Astrocyte (in vitro differentiated cells and primary cell): ENCODE data around the gene PLSCR1. TPM values are rescaled to one million over a fixed set of nuclear protein-coding genes. Genes with fewer than 3 reads are reported as not detected.

Experiments
- DNase-seq: peaks from one replicate; pipeline ENCODE4 v3.0.0-alpha.2; 2010; ENCODE audit warnings: low read depth
- FAIRE-seq: peaks from 2 replicates; lab custom pipeline; 2011; peaks lifted over from hg19 to GRCh38; lab: Jason Lieb, UNC
- H2AFZ ChIP-seq: 2 replicates; pipeline ENCODE4 v1.6.0; 2012; ENCODE audit warnings: low read depth, low read length, inconsistent platforms
- H3K27ac ChIP-seq: 2 replicates; pipeline ENCODE4 v1.5.1; 2011; ENCODE audit warnings: low read depth, low read length, inconsistent platforms
- H3K27me3 ChIP-seq: 2 replicates; pipeline ENCODE4 v1.6.0; 2011; ENCODE audit warnings: low read length, inconsistent platforms; ENCODE audit not compliant: insufficient read depth
- H3K36me3 ChIP-seq: 2 replicates; pipeline ENCODE4 v1.5.1; 2011; ENCODE audit warnings: low read length, inconsistent platforms; ENCODE audit not compliant: insufficient read depth
- H3K4me1 ChIP-seq: 2 replicates; pipeline ENCODE4 v1.5.1; 2011; ENCODE audit warnings: low read length, inconsistent platforms; ENCODE audit not compliant: insufficient read depth
- H3K4me2 ChIP-seq: 2 replicates; pipeline ENCODE4 v1.6.0; 2012; ENCODE audit warnings: low read length, inconsistent platforms
- H3K4me3 ChIP-seq: 2 replicates; pipeline ENCODE4 v1.5.1; 2011; ENCODE audit warnings: low read depth, mild to moderate bottlenecking, low read length, inconsistent platforms; ENCODE audit not compliant: insufficient read depth
- H3K79me2 ChIP-seq: 2 replicates; pipeline ENCODE4 v1.6.0; 2012; ENCODE audit warnings: mild to moderate bottlenecking, low read length, inconsistent platforms; ENCODE audit not compliant: insufficient read depth
- H3K9ac ChIP-seq: 2 replicates; pipeline ENCODE4 v1.6.0; 2012; ENCODE audit warnings: mild to moderate bottlenecking, low read length, inconsistent platforms
- H3K9me3 ChIP-seq: 2 replicates; pipeline ENCODE4 v1.5.1; 2012; ENCODE audit warnings: low read depth, mild to moderate bottlenecking, low read length, inconsistent platforms; ENCODE audit not compliant: insufficient read depth
- H4K20me1 ChIP-seq: 2 replicates; pipeline ENCODE4 v1.6.0; 2012; ENCODE audit warnings: low read length, inconsistent platforms; ENCODE audit not compliant: insufficient read depth
- H3K27ac Mint-ChIP-seq: one replicate; pipeline ENCODE4 v1.8.0; 2021; ENCODE audit warnings: mild to moderate bottlenecking, mixed read lengths; ENCODE audit not compliant: unreplicated experiment
- H3K27me3 Mint-ChIP-seq: one replicate; pipeline ENCODE4 v1.8.0; 2021; ENCODE audit warnings: low read depth, mixed read lengths; ENCODE audit not compliant: unreplicated experiment
- H3K36me3 Mint-ChIP-seq: one replicate; pipeline ENCODE4 v1.8.0; 2021; ENCODE audit warnings: low read depth, mixed read lengths; ENCODE audit not compliant: unreplicated experiment
- H3K4me1 Mint-ChIP-seq: one replicate; pipeline ENCODE4 v1.8.0; 2021; ENCODE audit warnings: low read depth, mixed read lengths; ENCODE audit not compliant: unreplicated experiment
- H3K4me3 Mint-ChIP-seq: one replicate; pipeline ENCODE4 v1.8.0; 2021; ENCODE audit warnings: mild to moderate bottlenecking, moderate library complexity, mixed read lengths; ENCODE audit not compliant: unreplicated experiment
- H3K9me3 Mint-ChIP-seq: one replicate; pipeline ENCODE4 v1.8.0; 2021; ENCODE audit warnings: mild to moderate bottlenecking, mixed read lengths; ENCODE audit not compliant: unreplicated experiment
- EZH2 ChIP-seq: IDR thresholded peaks from 2 replicates; pipeline ENCODE4 v1.6.1; 2012; ENCODE audit warnings: mild to moderate bottlenecking, low read length, inconsistent platforms; ENCODE audit not compliant: insufficient read depth
- total RNA-seq: library from RNA; stranded (reverse); gene quantifications from 2 replicates; pipeline ENCODE4 v1.2.1, GENCODE V29; 2021

PLSCR1 gene
- total RNA-seq, 1 donor from 2014 or later: 178 TPM

DNA sequence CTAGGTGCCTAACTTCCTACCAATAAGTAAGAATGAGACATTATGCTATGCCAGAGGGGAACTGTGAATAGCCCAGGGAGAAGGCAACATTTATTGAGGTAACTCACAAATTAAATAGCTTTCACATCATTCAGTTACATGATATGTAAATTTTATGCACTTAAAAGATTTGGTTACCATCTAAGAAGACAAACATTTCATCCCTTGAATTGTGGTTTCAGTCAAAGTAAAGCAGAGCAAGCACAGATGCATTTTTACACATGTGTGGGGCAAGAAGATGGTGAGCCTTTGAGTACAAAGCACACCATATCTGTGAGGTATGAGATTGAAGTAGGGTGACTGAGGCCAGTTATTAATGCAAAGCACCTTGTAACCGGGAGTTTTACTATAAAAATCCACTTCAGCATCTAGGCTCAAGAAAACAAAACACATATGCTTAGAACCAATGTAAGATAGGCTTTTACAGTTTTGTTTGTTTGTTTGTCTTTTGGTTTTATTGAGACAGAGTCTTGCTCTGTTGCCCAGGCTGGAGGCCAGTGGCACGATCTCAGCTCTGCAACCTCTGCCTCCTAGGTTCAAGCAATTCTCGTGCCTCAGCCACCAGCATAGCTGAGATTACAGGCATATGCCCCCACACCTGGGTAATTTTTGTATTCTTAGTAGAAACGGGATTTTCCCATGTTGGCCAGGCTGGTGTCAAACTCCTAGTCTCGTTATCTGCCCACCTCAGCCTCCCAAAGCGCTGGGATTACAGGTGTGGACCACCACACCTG is 78.5 kb downstream of the PLSCR1 start:
- H3K9me3 ChIP-seq: no peaks in the 10 kb centered on the region
- H3K4me3 ChIP-seq: no peak overlapping the region
- H3K27ac ChIP-seq: no peak overlapping the region
- H3K36me3 ChIP-seq: no peaks in the 10 kb centered on the region
- no peaks in the 10 kb centered on the region for H3K27me3 Mint-ChIP-seq
- no peaks in the 10 kb centered on the region for H3K36me3 Mint-ChIP-seq
- TF ChIP-seq EZH2: no peak
- H2AFZ ChIP-seq: no peak overlapping the region
- no peaks in the 10 kb centered on the region for H3K27me3 ChIP-seq
- H3K79me2 ChIP-seq: no peaks in the 10 kb centered on the region
- no peak overlapping the region for H3K27ac Mint-ChIP-seq
- FAIRE-seq (no peak), DNase-seq (no peak)
- H4K20me1 ChIP-seq: no peaks in the 10 kb centered on the region
- no peak overlapping the region for H3K4me3 Mint-ChIP-seq
- H3K9ac ChIP-seq: no peak overlapping the region
- H3K4me2 ChIP-seq: no peak overlapping the region
- peaks cover 2% of the 10 kb centered on the region for H3K4me1 Mint-ChIP-seq
- no peaks in the 10 kb centered on the region for H3K4me1 ChIP-seq
- peaks cover 4% of the 10 kb centered on the region for H3K9me3 Mint-ChIP-seq

Other genes starting within 250 kb of the PLSCR1 start
- gene PLSCR2, start 75.0 kb downstream of the PLSCR1 start, total RNA-seq: not detected in 2 replicates
- gene PLSCR5, start 60.7 kb upstream of the PLSCR1 start, total RNA-seq: not detected in 2 replicates